Placental pericyte (primary cell): ENCODE data around the gene ZNF507. TPM values are rescaled to one million over a fixed set of nuclear protein-coding genes. Genes with fewer than 3 reads are reported as not detected.

Source experiments
- total RNA-seq: library from RNA; depleted of rRNA; stranded (reverse); fragments of >200 nt; gene quantifications from 2 replicates; pipeline ENCODE4 v1.2.3, GENCODE V29; 2012

The ZNF507 gene
- 13.8 and 14.6 TPM in 2 replicates for total RNA-seq

GRCh38 chr19:32345261-32346207 lies at the start of gene ZNF507:
Gene ZNF507 (plus strand): TSS chr19:32345610. CDS start chr19:32352831, 7,221 bp downstream.

GRCh38 chr19:32405431-32406160 lies 60.2 kb downstream of the ZNF507 start, which contains the start of gene DPY19L3:
Gene DPY19L3 (plus strand): TSS chr19:32405770. CDS start chr19:32408254, 2,484 bp downstream.

Other genes with a start within 250 kb of the ZNF507 start
- 27.4 and 42.9 TPM in 2 replicates for gene DPY19L3, start 60.2 kb downstream of the ZNF507 start, total RNA-seq
- 62.7 and 99.1 TPM in 2 replicates for gene PDCD5, start 235.6 kb downstream of the ZNF507 start, total RNA-seq